GM23338 (cell line): ENCODE measurements around the gene KRT3. TPM values are rescaled to one million over a fixed set of nuclear protein-coding genes. Genes with fewer than 3 reads are reported as not detected.

Experiments
- ATAC-seq: fragments of 200-7000 bp; cut with Tn5 transposase; 3 replicates; pipeline ENCODE4 v1.9.1; 2020
- DNase-seq: peaks from one replicate; pipeline ENCODE4 v3.0.0-alpha.2; 2015; ENCODE audit warnings: low spot score
- H2AFZ ChIP-seq: fragments of 200-600 bp; sonication (generic); 2 replicates; pipeline ENCODE4 v1.8.0; 2016; ENCODE audit warnings: antibody characterized with exemption, mild to moderate bottlenecking, moderate library complexity
- H3F3A ChIP-seq: fragments of 200-600 bp; sonication (generic); replicated peaks from 2 replicates; pipeline ENCODE4 v1.8.0; 2017; ENCODE audit warnings: antibody characterized with exemption, mixed run types, low read depth
- H3K27ac ChIP-seq: fragments of 200-600 bp; sonication (generic); 2 replicates; pipeline ENCODE4 v1.6.1; 2016; ENCODE audit warnings: low read depth
- H3K27me3 ChIP-seq: fragments of 200-600 bp; sonication (generic); 2 replicates; pipeline ENCODE4 v1.8.0; 2016; ENCODE audit warnings: mild to moderate bottlenecking, mixed run types, moderate library complexity; ENCODE audit not compliant: insufficient read depth
- H3K36me3 ChIP-seq: fragments of 200-600 bp; sonication (generic); 2 replicates; pipeline ENCODE4 v1.8.0; 2016; ENCODE audit warnings: mild to moderate bottlenecking; ENCODE audit not compliant: insufficient read depth
- H3K4me1 ChIP-seq: fragments of 200-600 bp; sonication (generic); 2 replicates; pipeline ENCODE4 v1.8.0; 2016; ENCODE audit warnings: mild to moderate bottlenecking, moderate library complexity; ENCODE audit not compliant: insufficient read depth
- H3K4me2 ChIP-seq: fragments of 200-600 bp; sonication (generic); 2 replicates; pipeline ENCODE4 v1.7.1; 2017; ENCODE audit warnings: mixed run types
- H3K4me3 ChIP-seq: fragments of 200-600 bp; sonication (generic); 2 replicates; pipeline ENCODE4 v1.6.1; 2016; ENCODE audit warnings: mixed run types
- H3K79me2 ChIP-seq: fragments of 200-600 bp; sonication (generic); replicated peaks from 2 replicates; pipeline ENCODE4 v1.8.0; 2017; ENCODE audit warnings: mild to moderate bottlenecking; ENCODE audit not compliant: insufficient read depth
- H3K9me2 ChIP-seq: fragments of 200-600 bp; sonication (generic); 2 replicates; pipeline ENCODE4 v1.8.0; 2017; ENCODE audit not compliant: insufficient read depth
- H4K20me1 ChIP-seq: fragments of 200-600 bp; sonication (generic); replicated peaks from 2 replicates; pipeline ENCODE4 v1.8.0; 2017; ENCODE audit warnings: mild to moderate bottlenecking; ENCODE audit not compliant: insufficient read depth
- H3K27ac Mint-ChIP-seq: 2 replicates; pipeline ENCODE4 v1.8.0; 2020; ENCODE audit warnings: inconsistent platforms, mild to moderate bottlenecking, moderate library complexity, mixed read lengths
- H3K27me3 Mint-ChIP-seq: 3 replicates; pipeline ENCODE4 v1.8.0; 2022; ENCODE audit warnings: low read depth, mild to moderate bottlenecking, moderate library complexity, mixed read lengths, inconsistent platforms; ENCODE audit not compliant: insufficient read depth, poor library complexity
- H3K36me3 Mint-ChIP-seq: 3 replicates; pipeline ENCODE4 v1.8.0; 2021; ENCODE audit warnings: low read depth, mild to moderate bottlenecking, inconsistent platforms, moderate library complexity, mixed read lengths
- H3K4me1 Mint-ChIP-seq: 3 replicates; pipeline ENCODE4 v1.8.0; 2020; ENCODE audit warnings: mild to moderate bottlenecking, inconsistent platforms, mixed read lengths
- H3K4me3 Mint-ChIP-seq: 3 replicates; pipeline ENCODE4 v1.8.0; 2021; ENCODE audit warnings: moderate library complexity, mild to moderate bottlenecking, inconsistent platforms, mixed read lengths
- H3K9me3 Mint-ChIP-seq: 3 replicates; pipeline ENCODE4 v1.8.0; 2020; ENCODE audit warnings: moderate library complexity, mild to moderate bottlenecking, inconsistent platforms, mixed read lengths
- EZH2phosphoT487 ChIP-seq: fragments of 200-600 bp; sonication (generic); IDR thresholded peaks from one replicate; pipeline ENCODE4 v1.8.1; 2018; ENCODE audit warnings: antibody characterized with exemption; ENCODE audit not compliant: unreplicated experiment
- ZNF114 ChIP-seq: fragments of 250-450 bp; sonication (Bioruptor Pico); IDR thresholded peaks from 2 replicates; pipeline ENCODE4 v1.5.0; 2020; ENCODE audit warnings: mild to moderate bottlenecking, moderate library complexity
- polyA plus RNA-seq: library from polyadenylated mRNA; unstranded; fragments of >200 nt; fragmentation: Nextera tagmentation; extraction: Ambion mirVana; gene quantifications from 2 replicates; pipeline ENCODE4 v1.2.1, GENCODE V29; 2016
- small RNA-seq: library from RNA; depleted of rRNA; stranded (forward); fragments of <200 nt; gene quantifications from one replicate; pipeline ENCODE3, GENCODE V24; 2014; ENCODE audit warnings: low replicate concordance
- total RNA-seq: library from RNA; depleted of rRNA; stranded (reverse); fragments of >200 nt; shearing (Covaris generic); gene quantifications from 2 replicates; pipeline ENCODE4 v1.2.3, GENCODE V29; 2014; rRNA removed

KRT3 gene
- total and polyA plus RNA-seq, 2 experiments from 2014 or later, result not detected

- Mint-ChIP-seq H3K36me3 (no peaks in the 10 kb centered on the region; the same call in 2 of the 3 replicates), H3K4me3 (no peak overlapping the region), H3K4me1 (peaks cover 6% of the 10 kb centered on the region; the same call in 1 of the 3 replicates), H3K9me3 (peaks cover 3% of the 10 kb centered on the region; the same call in 1 of the 3 replicates), H3K27me3 (peaks cover 10% of the 10 kb centered on the region), H3K27ac (no peak overlapping the region)
- TF ChIP-seq EZH2phosphoT487 (no peak), ZNF114 (CRISPR knock-in tag) (no peak)
- Histone ChIP-seq H3K36me3 (no peaks in the 10 kb centered on the region), H4K20me1 (0 out of 2 replicates have a peak, but pooled peaks cover 3% of the 10 kb centered on the region), H3F3A (no peaks in the 10 kb centered on the region), H3K4me2 (no peak overlapping the region), H3K4me1 (no peaks in the 10 kb centered on the region), H2AFZ (no peak overlapping the region), H3K27me3 (no peaks in the 10 kb centered on the region), H3K79me2 (no peaks in the 10 kb centered on the region), H3K9me2 (no peaks in the 10 kb centered on the region), H3K27ac (no peak overlapping the region), H3K4me3 (no peak overlapping the region)
- ATAC-seq, result no peak
- DNase-seq, result no peak
Measured at GRCh38 chr12:52739963-52740362, 56.0 kb downstream of the KRT3 start.

Small RNAs within 50 kb of the gene (small RNA-seq; reads per million reads assigned to genes)
- gene AC107016.2, result not detected

Other genes with a start within 250 kb of the KRT3 start
- gene KRT71, start 243.0 kb downstream of the KRT3 start, total RNA-seq, result not detected in 2 replicates
- gene KRT71, start 243.0 kb downstream of the KRT3 start, polyA plus RNA-seq, result not detected in 2 replicates
- not detected in 2 replicates for gene KRT74, start 222.3 kb downstream of the KRT3 start, total RNA-seq
- not detected in 2 replicates for gene KRT74, start 222.3 kb downstream of the KRT3 start, polyA plus RNA-seq
- not detected in 2 replicates for gene KRT72, start 194.7 kb downstream of the KRT3 start, total RNA-seq
- gene KRT72, start 194.7 kb downstream of the KRT3 start, polyA plus RNA-seq, result not detected in 2 replicates
- not detected in 2 replicates for gene KRT73, start 177.6 kb downstream of the KRT3 start, total RNA-seq
- not detected in 2 replicates for gene KRT73, start 177.6 kb downstream of the KRT3 start, polyA plus RNA-seq
- not detected in 2 replicates for gene KRT2, start 143.9 kb downstream of the KRT3 start, total RNA-seq
- not detected in 2 replicates for gene KRT2, start 143.9 kb downstream of the KRT3 start, polyA plus RNA-seq
- gene KRT1, start 115.7 kb downstream of the KRT3 start, total RNA-seq, result not detected in 2 replicates
- not detected in 2 replicates for gene KRT1, start 115.7 kb downstream of the KRT3 start, polyA plus RNA-seq
- gene KRT77, start 92.6 kb downstream of the KRT3 start, total RNA-seq, result not detected in 2 replicates
- gene KRT77, start 92.6 kb downstream of the KRT3 start, polyA plus RNA-seq, result not detected in 2 replicates
- gene KRT76, start 18.8 kb downstream of the KRT3 start, total RNA-seq, result not detected in 2 replicates
- not detected in 2 replicates for gene KRT76, start 18.8 kb downstream of the KRT3 start, polyA plus RNA-seq
- not detected in 2 replicates for gene KRT4, start 18.0 kb upstream of the KRT3 start, total RNA-seq
- not detected in 2 replicates for gene KRT4, start 18.0 kb upstream of the KRT3 start, polyA plus RNA-seq
- 0.21 TPM in 1 of 2 replicates, not detected in the other for gene KRT79, start 38.2 kb upstream of the KRT3 start, total RNA-seq
- not detected in 2 replicates for gene KRT79, start 38.2 kb upstream of the KRT3 start, polyA plus RNA-seq
- gene KRT78, start 52.9 kb upstream of the KRT3 start, total RNA-seq, result not detected in 2 replicates
- gene KRT78, start 52.9 kb upstream of the KRT3 start, polyA plus RNA-seq, result not detected in 2 replicates
- gene KRT8, start 109.0 kb upstream of the KRT3 start, total RNA-seq, result 250 and 264 TPM in 2 replicates
- 322 and 338 TPM in 2 replicates for gene KRT8, start 109.0 kb upstream of the KRT3 start, polyA plus RNA-seq
- 537 and 552 TPM in 2 replicates for gene KRT18, start 153.0 kb upstream of the KRT3 start, total RNA-seq
- gene KRT18, start 153.0 kb upstream of the KRT3 start, polyA plus RNA-seq, result 1,013 and 1,049 TPM in 2 replicates
- 564 and 584 TPM in 2 replicates for gene EIF4B, start 210.3 kb upstream of the KRT3 start, total RNA-seq
- gene EIF4B, start 210.3 kb upstream of the KRT3 start, polyA plus RNA-seq, result 130 and 141 TPM in 2 replicates